Lower lobe of right lung (tissue), 2 donors: Measurements from ENCODE around the gene ABAT. TPM values are rescaled to one million over a fixed set of nuclear protein-coding genes. Genes with fewer than 3 reads are reported as not detected.

Experiments used
- ATAC-seq, 2 donors: fragments of 200-7000 bp; cut with Tn5 transposase; one replicate each; pipeline ENCODE4 v1.9.1; 2020 to 2022; ENCODE audit warnings: mild to moderate bottlenecking in 2 of 2, moderate library complexity in 2 of 2
- DNase-seq: peaks from one replicate; pipeline ENCODE4 v3.0.0-alpha.2; 2020
- H3K27ac ChIP-seq: fragments of 200-600 bp; one replicate; pipeline ENCODE4 v1.8.0; 2022
- H3K27me3 ChIP-seq: fragments of 200-600 bp; one replicate; pipeline ENCODE4 v1.8.0; 2022; ENCODE audit warnings: low read depth
- H3K36me3 ChIP-seq: fragments of 200-600 bp; one replicate; pipeline ENCODE4 v1.8.0; 2022; ENCODE audit warnings: mild to moderate bottlenecking
- H3K4me1 ChIP-seq: fragments of 200-600 bp; one replicate; pipeline ENCODE4 v1.8.0; 2022
- H3K4me3 ChIP-seq: fragments of 200-600 bp; one replicate; pipeline ENCODE4 v1.8.0; 2022; ENCODE audit warnings: mild to moderate bottlenecking
- H3K9me3 ChIP-seq: fragments of 200-600 bp; one replicate; pipeline ENCODE4 v1.8.0; 2022
- CTCF ChIP-seq: fragments of 200-600 bp; IDR thresholded peaks from one replicate; pipeline ENCODE4 v1.8.0; 2022; ENCODE audit warnings: antibody characterized with exemption, mild to moderate bottlenecking
- intact Hi-C: fragments of 100-400 bp; cut with DNase I; formaldehyde crosslinking; loops from one replicate; pipeline ENCODE4 v1.11.0; 2022
- total RNA-seq: library from RNA; stranded (reverse); fragmentation: NEBNext Ultra II Directional; extraction: Animal tissue kit (Norgen Biotek cat#: 25700); gene quantifications from one replicate; pipeline ENCODE4 v1.2.1, GENCODE V29; 2021
- donor health status: DM: no; HTN: yes; CAD: no; lungs with severe emphysema.

ABAT gene
- total RNA-seq, 1 donor from 2014 or later = 12.9 TPM

GRCh38 chr16:8806272-8806983, 132.0 kb downstream of the ABAT start:
- intact Hi-C loops = no loop called here
- DNase-seq = no peak
- ATAC-seq = no peak
- Histone ChIP-seq H3K36me3 (peaks cover 100% of the 10 kb centered on the region), H3K4me1 (no peaks in the 10 kb centered on the region), H3K4me3 (no peak overlapping the region), H3K9me3 (no peaks in the 10 kb centered on the region), H3K27me3 (no peaks in the 10 kb centered on the region), H3K27ac (no peak overlapping the region)
- no peak for TF ChIP-seq CTCF

DNA sequence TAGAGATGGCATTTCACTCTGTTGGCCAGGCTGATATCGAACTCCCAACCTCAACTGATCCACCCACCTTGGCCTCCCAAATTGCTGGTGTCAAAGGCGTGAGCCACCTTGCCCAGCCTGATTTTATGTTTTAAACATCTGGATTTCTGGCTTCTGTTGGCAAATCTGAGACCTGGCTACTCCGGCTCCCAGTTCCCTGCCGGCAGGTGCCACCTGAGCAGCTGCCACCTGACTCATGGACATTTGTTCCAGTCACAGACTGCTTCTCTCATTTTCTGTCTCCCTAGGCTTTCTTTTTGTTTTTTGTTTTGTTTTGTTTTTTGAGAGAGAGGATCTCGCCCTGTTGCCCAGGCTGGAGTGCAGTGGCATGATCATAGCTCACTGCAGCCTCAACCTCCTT, 132.8 kb downstream of the ABAT start:
- no peak for DNase-seq
- TF ChIP-seq CTCF = no peak
- Histone ChIP-seq H3K9me3 (no peaks in the 10 kb centered on the region), H3K27ac (no peak overlapping the region), H3K27me3 (no peaks in the 10 kb centered on the region), H3K36me3 (peaks cover 100% of the 10 kb centered on the region), H3K4me1 (no peaks in the 10 kb centered on the region), H3K4me3 (no peak overlapping the region)
- intact Hi-C loops = no loop called here
- ATAC-seq = no peak

GRCh38 chr16:8808009-8808408, 133.6 kb downstream of the ABAT start:
- Histone ChIP-seq H3K27ac (no peak overlapping the region), H3K27me3 (no peaks in the 10 kb centered on the region), H3K9me3 (no peaks in the 10 kb centered on the region), H3K4me1 (no peaks in the 10 kb centered on the region), H3K36me3 (peaks cover 100% of the 10 kb centered on the region), H3K4me3 (no peak overlapping the region)
- no peak for TF ChIP-seq CTCF
- ATAC-seq = no peak
- no peak for DNase-seq
- intact Hi-C loops = no loop called here

- H3K27me3 ChIP-seq = no peaks in the 10 kb centered on the region
- DNase-seq = no peak
- ATAC-seq = no peak
- no peak overlapping the region for H3K27ac ChIP-seq
- no peaks in the 10 kb centered on the region for H3K9me3 ChIP-seq
- TF ChIP-seq CTCF = no peak
- peaks cover 100% of the 10 kb centered on the region for H3K36me3 ChIP-seq
- H3K4me1 ChIP-seq = no peaks in the 10 kb centered on the region
- intact Hi-C loops = no loop called here
- H3K4me3 ChIP-seq = no peak overlapping the region
Observed at GRCh38 chr16:8808613-8809353, 134.4 kb downstream of the ABAT start.

DNA sequence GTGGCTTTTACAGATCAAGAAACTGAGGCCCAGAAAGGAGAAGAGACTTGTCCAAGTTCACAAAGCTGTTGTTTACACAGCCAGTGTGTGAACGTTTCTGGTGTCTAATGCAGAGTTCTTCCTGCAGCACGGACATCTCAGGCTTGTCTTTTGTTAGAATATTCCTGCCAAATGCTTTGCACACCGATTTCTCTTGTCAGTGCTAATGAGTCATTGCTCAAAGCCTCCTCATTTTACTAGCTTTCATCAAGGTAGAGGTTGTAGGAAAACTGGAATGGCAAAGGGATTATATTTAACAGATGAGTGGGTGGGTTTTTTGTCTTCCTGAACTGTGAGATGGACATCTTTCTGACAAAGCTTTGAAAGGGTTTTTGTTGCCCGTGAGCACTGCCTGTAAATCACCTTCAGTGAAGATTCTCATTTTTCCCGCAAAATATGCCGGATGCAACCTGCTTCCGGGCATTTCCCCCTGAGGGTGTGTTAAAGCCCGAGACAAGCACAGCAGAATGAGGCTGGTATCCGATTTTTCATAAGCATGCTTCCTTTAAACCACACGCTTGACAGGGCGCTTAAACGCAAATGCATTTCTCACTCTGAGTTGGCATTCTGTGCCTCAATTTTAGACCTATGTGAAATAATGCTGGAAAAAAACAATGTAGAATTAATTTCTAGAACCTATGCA, 137.9 kb downstream of the ABAT start:
- peaks cover 96% of the 10 kb centered on the region for H3K36me3 ChIP-seq
- ATAC-seq (no peak), DNase-seq (no peak)
- no peaks in the 10 kb centered on the region for H3K27me3 ChIP-seq
- no peak overlapping the region for H3K27ac ChIP-seq
- no peak overlapping the region for H3K4me3 ChIP-seq
- TF ChIP-seq CTCF = no peak
- no peaks in the 10 kb centered on the region for H3K4me1 ChIP-seq
- H3K9me3 ChIP-seq = no peaks in the 10 kb centered on the region
- intact Hi-C loops = no loop called here
